ENCODE measurements around the gene FAM181B. TPM values are rescaled to one million over a fixed set of nuclear protein-coding genes. Genes with fewer than 3 reads are reported as not detected.

FAM181B gene
- total and polyA plus RNA-seq, 2 donors (not counting 3 experiments of a cell fraction or from before 2014, with no cell fraction given): not detected

GRCh38 chr11:82703796-82704195 lies 29.9 kb downstream of the FAM181B start:
- H3K9me1 ChIP-seq (replicated peaks; ENCODE audit: control insufficient read depth, extremely low read depth, insufficient read depth, low read length): no peaks in the 10 kb centered on the region
- TF ChIP-seq FOS (IDR thresholded peaks at IDR 0.05; ENCODE audit: borderline replicate concordance, insufficient read depth, low read length): peak; percentile 11
- TF ChIP-seq POLR2A (IDR thresholded peaks at IDR 0.05; ENCODE audit: low read depth, low read length): no peak
- H3K27me3 ChIP-seq (ENCODE audit: control insufficient read depth in 2 of 2, insufficient read depth in 2 of 2, low read length in 2 of 2): peaks cover 4 to 6% of the 10 kb centered on the region in 2 experiments
- H3K9me3 ChIP-seq (replicated peaks; ENCODE audit: control insufficient read depth, insufficient read depth, low read length): no peaks in the 10 kb centered on the region
- H3K27ac ChIP-seq (ENCODE audit: insufficient read depth, low read depth, low read length): no peak overlapping the region
- BruUV-seq (replicated peaks): no TSS peak
- H3K4me3 ChIP-seq (replicated peaks in 1 of 3; ENCODE audit: insufficient read depth in 1 of 3, low read depth in 1 of 3, low read length in 3 of 3): no peak overlapping the region
- intact Hi-C loops (cut with micrococcal nuclease): loop anchor here (2.0 kb wide), 1 partner anchor 21 kb away; no protein-coding TSS in a partner anchor
- no peak for FAIRE-seq
- dilution Hi-C loops (cut with MboI; ENCODE audit: extremely low pct_ligation_motif_present, low sequenced_read_pairs): no loop called here
- H2AFZ ChIP-seq (ENCODE audit: low read depth, low read length): no peak overlapping the region
- peak; percentile 22 for DNase-seq (ENCODE audit: low read depth, low spot score)
- H3K36me3 ChIP-seq (ENCODE audit: control insufficient read depth in 2 of 2, extremely low read depth in 1 of 2, insufficient read depth in 2 of 2, low read length in 2 of 2): no peaks in the 10 kb centered on the region
- H3K79me2 ChIP-seq (ENCODE audit: control insufficient read depth, insufficient read depth, low read length): no peaks in the 10 kb centered on the region
- H3K4me2 ChIP-seq (ENCODE audit: insufficient read depth, low read length): no peak overlapping the region
- POLR2A ChIA-PET: no interaction called here
- CTCF ChIA-PET: interaction anchor here (0.9 kb wide), 1 partner anchor 8 kb away, joined by 4 read pairs; no protein-coding TSS in a partner anchor
- H4K20me1 ChIP-seq (replicated peaks; ENCODE audit: control insufficient read depth, extremely low read depth, insufficient read depth, low read length): no peaks in the 10 kb centered on the region
- no peak overlapping the region for H3K9ac ChIP-seq (replicated peaks; ENCODE audit: extremely low read depth, insufficient read depth, low read length)
- no peaks in the 10 kb centered on the region for H3K4me1 ChIP-seq (ENCODE audit: control insufficient read depth, extremely low read depth, insufficient read depth, low read length)

- Histone ChIP-seq H3K27ac (ENCODE audit: insufficient read depth, low read depth, low read length) (no peak overlapping the region), H4K20me1 (replicated peaks; ENCODE audit: control insufficient read depth, extremely low read depth, insufficient read depth, low read length) (no peaks in the 10 kb centered on the region), H3K9ac (replicated peaks; ENCODE audit: extremely low read depth, insufficient read depth, low read length) (no peak overlapping the region), H3K27me3 (ENCODE audit: control insufficient read depth in 2 of 2, insufficient read depth in 2 of 2, low read length in 2 of 2) (peaks cover 4 to 6% of the 10 kb centered on the region in 2 experiments), H2AFZ (ENCODE audit: low read depth, low read length) (no peak overlapping the region), H3K9me3 (replicated peaks; ENCODE audit: control insufficient read depth, insufficient read depth, low read length) (no peaks in the 10 kb centered on the region), H3K4me2 (ENCODE audit: insufficient read depth, low read length) (no peak overlapping the region), H3K79me2 (ENCODE audit: control insufficient read depth, insufficient read depth, low read length) (no peaks in the 10 kb centered on the region), H3K9me1 (replicated peaks; ENCODE audit: control insufficient read depth, extremely low read depth, insufficient read depth, low read length) (no peaks in the 10 kb centered on the region), H3K4me1 (ENCODE audit: control insufficient read depth, extremely low read depth, insufficient read depth, low read length) (no peaks in the 10 kb centered on the region), H3K4me3 (replicated peaks in 1 of 3; ENCODE audit: insufficient read depth in 1 of 3, low read depth in 1 of 3, low read length in 3 of 3) (no peak overlapping the region), H3K36me3 (ENCODE audit: control insufficient read depth in 2 of 2, extremely low read depth in 1 of 2, insufficient read depth in 2 of 2, low read length in 2 of 2) (no peaks in the 10 kb centered on the region)
- ChIA-PET CTCF (interaction anchor here (0.8 to 2.4 kb wide), 2 partner anchors 15 to 23 kb away, joined by 3 to 15 read pairs; no protein-coding TSS in a partner anchor), POLR2A (no interaction called here)
- FAIRE-seq: no peak
- no TSS peak for BruUV-seq (replicated peaks)
- DNase-seq (ENCODE audit: low read depth, low spot score): no peak
- dilution Hi-C loops (cut with MboI; ENCODE audit: extremely low pct_ligation_motif_present, low sequenced_read_pairs): no loop called here
- intact Hi-C loops (cut with micrococcal nuclease): loop anchor here (2.0 kb wide), 1 partner anchor 20 kb away; no protein-coding TSS in a partner anchor
- no peak for TF ChIP-seq MYC (IDR thresholded peaks at IDR 0.05; ENCODE audit: low read depth, low read length)
- no peak for TF ChIP-seq GATA2 (IDR thresholded peaks at IDR 0.05; ENCODE audit: insufficient read depth, insufficient read length, low read depth, low read length)
- no peak for TF ChIP-seq POLR2A (IDR thresholded peaks at IDR 0.05; ENCODE audit: low read depth, low read length)
- TF ChIP-seq MAX (IDR thresholded peaks at IDR 0.05; ENCODE audit: insufficient read depth, insufficient read length): no peak
- TF ChIP-seq FOS (IDR thresholded peaks at IDR 0.05; ENCODE audit: borderline replicate concordance, insufficient read depth, low read length): no peak
- no peak for TF ChIP-seq JUN (IDR thresholded peaks at IDR 0.05; ENCODE audit: borderline replicate concordance, insufficient read depth, insufficient read length, low read depth)
- TF ChIP-seq POLR2AphosphoS5 (IDR thresholded peaks at IDR 0.05; ENCODE audit: insufficient read depth, low read depth, low read length): no peak
- no peak for TF ChIP-seq CTCF (IDR thresholded peaks at IDR 0.05; ENCODE audit: extremely low read depth in 1 of 2, insufficient read depth in 1 of 2, low read depth in 1 of 2, low read length in 2 of 2)
- no peak for TF ChIP-seq EZH2 (IDR thresholded peaks at IDR 0.05; ENCODE audit: borderline replicate concordance, low read depth, low read length, severe bottlenecking)
These were observed 30.4 kb downstream of the FAM181B start for GRCh38 chr11:82703226-82703625.
